ENCODE results near the gene EDEM1.
"Not testable (repeated sequence)": the region's sequence is repeated elsewhere in the genome, so short reads cannot be mapped to it uniquely, and the experiment has no call there.

EDEM1 gene

DNA sequence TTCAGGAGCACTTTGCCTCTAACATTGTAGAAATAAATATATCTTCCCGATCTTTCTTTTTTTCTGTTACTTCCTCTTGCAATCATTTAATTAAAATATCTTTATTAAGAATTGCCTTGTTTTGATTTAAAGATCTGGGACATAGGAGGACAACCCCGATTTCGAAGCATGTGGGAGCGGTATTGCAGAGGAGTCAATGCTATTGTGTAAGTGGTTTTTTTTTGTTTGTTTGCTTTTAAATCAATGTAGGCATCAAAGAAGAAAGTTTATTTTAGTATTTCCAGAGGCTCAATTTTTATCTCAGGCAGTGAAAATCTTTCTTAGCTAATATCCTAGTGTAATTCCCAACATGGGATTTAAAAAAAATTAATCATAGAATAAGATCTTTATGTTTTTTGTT, 15.5 kb upstream of the EDEM1 start:
- TF ChIP-seq, protein P1, sequence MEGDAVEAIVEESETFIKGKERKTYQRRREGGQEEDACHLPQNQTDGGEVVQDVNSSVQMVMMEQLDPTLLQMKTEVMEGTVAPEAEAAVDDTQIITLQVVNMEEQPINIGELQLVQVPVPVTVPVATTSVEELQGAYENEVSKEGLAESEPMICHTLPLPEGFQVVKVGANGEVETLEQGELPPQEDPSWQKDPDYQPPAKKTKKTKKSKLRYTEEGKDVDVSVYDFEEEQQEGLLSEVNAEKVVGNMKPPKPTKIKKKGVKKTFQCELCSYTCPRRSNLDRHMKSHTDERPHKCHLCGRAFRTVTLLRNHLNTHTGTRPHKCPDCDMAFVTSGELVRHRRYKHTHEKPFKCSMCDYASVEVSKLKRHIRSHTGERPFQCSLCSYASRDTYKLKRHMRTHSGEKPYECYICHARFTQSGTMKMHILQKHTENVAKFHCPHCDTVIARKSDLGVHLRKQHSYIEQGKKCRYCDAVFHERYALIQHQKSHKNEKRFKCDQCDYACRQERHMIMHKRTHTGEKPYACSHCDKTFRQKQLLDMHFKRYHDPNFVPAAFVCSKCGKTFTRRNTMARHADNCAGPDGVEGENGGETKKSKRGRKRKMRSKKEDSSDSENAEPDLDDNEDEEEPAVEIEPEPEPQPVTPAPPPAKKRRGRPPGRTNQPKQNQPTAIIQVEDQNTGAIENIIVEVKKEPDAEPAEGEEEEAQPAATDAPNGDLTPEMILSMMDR (conservative IDR thresholded peaks at IDR 0.05): no peak
- TF ChIP-seq ZFX (IDR thresholded peaks at IDR 0.05): no peak
- no peak overlapping the region for H3K27ac ChIP-seq

DNA sequence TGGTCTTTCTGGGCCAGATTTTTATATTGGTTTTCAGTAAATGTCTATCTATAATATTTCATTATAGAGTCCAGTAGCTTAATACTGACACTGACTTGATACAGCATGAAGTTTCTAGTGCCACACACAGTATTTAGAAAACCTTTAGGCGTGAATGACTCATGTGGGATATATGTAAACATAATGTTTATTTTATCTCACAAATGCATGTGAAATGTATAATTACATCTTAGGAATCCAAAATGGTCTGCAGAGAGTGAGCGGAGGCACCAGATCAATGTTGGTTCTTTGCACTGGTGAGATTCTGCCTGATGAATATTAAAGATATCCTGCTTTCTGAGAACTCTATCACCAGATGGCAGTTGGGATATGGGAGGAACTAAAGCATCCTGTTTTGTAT, 8.5 kb upstream of the EDEM1 start:
- not testable (repeated sequence) for H3K27ac ChIP-seq

DNA sequence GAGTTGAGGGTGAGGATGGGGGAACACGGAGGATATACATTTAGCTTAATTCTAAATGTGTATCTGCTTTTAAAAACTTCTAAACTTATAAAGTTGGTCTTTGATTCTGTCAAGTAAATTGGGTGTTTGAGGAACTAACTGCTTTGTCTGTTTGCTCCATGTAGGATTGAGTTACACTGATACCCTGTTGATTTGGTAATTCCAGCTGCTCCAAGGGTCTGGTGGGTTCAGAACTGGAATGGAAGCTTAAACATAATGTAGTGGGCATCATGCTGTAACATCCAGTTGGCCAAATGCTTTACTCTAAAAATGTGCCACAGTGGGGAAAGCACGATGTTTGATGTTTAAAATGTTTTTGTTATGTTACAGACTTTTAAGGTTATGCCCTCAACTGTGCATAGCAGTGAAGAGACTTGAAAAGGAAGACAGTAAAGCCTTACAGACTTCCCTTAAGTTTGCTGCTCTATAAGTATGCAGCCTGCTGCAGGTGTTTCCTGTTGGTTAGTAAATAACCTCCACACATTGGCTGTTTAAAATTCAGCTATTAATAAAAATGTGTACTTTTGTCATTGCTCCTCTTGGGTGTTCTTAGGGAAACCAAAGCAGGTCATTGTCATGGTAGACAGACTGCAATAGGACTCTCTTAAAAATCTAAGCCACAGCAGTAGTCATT, 5.9 kb upstream of the EDEM1 start:
- no peak overlapping the region for H3K27ac ChIP-seq
- TF ChIP-seq, protein P1 (conservative IDR thresholded peaks at IDR 0.05): no peak
- no peak for TF ChIP-seq ZFX (IDR thresholded peaks at IDR 0.05)

DNA sequence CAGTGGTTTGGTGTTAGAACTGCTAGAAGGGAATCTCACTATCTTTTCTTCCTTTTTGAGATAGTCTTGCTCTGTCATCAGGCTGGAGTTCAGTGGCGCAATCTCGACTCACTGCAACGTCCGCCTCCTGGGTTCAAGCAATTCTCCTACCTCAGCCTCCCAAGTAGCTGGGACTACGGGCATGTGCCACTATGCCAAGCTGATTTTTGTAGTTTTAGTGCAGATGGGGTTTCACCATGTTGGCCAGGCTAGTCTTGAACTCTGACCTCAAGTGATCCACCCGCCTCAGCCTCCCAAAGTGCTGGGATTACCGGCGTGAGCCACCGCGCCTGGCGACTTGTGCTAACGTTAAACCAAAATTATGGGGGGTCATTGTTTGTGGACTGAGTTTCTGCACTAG, 3.8 kb upstream of the EDEM1 start:
- H3K27ac ChIP-seq: not testable (repeated sequence)

DNA sequence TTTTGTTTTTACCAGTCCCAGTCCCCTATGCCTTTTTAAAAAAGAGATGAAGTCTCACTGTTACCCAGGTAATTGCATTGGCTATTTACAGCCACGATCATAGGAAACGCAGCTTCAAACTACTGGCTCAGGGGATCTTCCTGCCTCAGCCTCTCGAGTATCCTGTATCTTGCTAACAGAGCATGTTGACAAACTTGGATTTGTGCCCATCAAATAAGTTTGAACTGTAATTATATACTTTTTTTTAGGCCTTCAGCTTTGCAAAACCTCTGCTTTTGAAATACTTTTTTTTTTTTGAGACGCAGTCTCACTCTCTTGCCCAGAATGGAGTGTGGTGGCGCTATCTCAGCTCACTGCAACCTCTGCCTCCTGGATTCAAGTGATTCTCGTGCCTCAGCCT, 3.0 kb upstream of the EDEM1 start:
- no peak overlapping the region for H3K27ac ChIP-seq
- TF ChIP-seq ZFX (IDR thresholded peaks at IDR 0.05): no peak
- TF ChIP-seq, protein P1 (conservative IDR thresholded peaks at IDR 0.05): no peak

DNA sequence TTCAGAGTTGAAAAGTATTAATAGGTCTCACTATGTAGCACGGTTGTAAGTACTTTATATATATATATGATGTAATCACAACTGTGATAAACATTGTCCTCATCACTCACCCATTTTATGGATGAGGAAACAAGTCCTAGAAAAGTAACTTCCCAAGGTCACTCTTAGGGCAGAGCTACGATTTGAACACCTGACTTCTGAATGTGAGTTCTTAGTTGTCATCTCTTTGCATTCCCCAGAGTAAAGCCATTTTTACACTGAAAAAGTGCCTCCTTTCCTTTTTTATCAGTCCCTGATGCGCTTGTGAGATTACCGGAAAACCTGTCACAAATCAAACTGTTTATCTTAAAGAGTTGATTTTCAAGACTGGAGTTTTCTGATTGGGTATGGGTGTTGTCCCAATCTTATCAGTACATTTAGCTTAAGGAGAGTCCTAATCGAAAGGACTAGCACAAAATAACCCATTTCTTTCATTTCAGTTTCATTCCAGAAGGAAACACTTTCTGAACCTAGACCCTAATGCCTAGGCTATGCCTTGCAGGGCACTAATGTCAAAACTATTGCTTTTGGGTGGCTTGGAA, 2.3 kb upstream of the EDEM1 start:
- no peak overlapping the region for H3K27ac ChIP-seq
- no peak for TF ChIP-seq ZFX (IDR thresholded peaks at IDR 0.05)
- TF ChIP-seq, protein P1 (conservative IDR thresholded peaks at IDR 0.05): no peak

DNA sequence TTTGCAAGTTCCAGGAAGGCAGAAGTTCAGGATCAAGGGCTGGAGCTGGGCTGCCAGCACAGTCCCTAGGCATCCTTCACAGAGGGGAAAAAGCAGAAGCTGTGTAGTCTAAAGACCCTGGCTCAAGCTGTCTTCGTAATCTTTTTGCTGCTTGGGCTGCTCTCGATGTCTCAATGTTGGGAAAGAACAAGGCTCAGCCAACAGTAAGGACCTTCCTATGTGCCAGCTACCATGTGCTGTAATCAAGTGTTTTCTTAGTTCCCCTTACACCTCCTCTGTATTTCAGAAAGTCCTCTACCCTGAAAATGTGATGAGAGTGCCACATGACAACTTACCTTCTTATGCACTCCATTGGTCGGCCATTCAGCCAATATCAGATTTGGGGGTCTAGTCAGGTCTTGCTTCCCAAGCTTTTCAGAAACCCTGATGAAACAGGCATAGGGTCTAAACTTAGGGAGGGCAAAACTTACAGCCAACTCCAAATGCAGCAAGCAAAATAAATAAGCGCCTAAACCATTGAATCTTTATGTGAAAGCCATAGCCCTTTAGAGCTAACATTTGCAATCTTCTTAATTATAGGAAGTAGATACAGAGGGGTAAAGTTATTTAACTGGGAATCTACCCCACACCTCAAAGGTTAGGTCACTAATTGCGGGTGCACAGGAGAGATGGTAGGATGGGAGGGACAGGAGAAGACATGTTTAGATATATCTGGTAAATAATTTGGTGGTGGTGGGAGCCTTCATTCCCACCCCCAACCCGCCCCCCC, 1.2 kb upstream of the EDEM1 start:
- H3K27ac ChIP-seq: peak overlapping the region; percentile 97; the same call in 1 of the 2 replicates
- no peak for TF ChIP-seq ZFX (IDR thresholded peaks at IDR 0.05)
- TF ChIP-seq, protein P1 (conservative IDR thresholded peaks at IDR 0.05): no peak

DNA sequence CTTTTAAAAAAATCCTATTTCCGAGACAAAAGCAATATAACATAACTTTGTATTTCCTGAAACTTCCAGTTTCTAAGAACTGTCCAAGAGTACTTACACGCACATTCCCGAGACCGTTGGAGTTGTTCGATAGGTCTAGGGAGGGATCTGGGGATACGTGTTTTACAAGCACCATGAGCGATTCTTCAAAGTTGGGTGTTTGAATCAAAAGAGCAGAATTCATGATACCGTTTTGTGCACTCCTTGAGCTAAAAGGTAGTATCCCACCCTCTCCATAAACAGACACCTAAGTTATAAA, 700 bp upstream of the EDEM1 start:
- TF ChIP-seq, protein P1 (conservative IDR thresholded peaks at IDR 0.05): no peak
- no peak for TF ChIP-seq ZFX (IDR thresholded peaks at IDR 0.05)
- peak overlapping the region; percentile 97 for H3K27ac ChIP-seq
